GM08714 (cell line): ENCODE results near the gene NXNL2.

ENCODE experiments used
- H3K4me3 ChIP-seq: fragments of 200-500 bp; sonication (Bioruptor generic); 2 replicates; pipeline ENCODE4 v1.5.1; 2014; ENCODE audit warnings: mild to moderate bottlenecking, low read length, inconsistent platforms
- ZNF274 ChIP-seq: IDR thresholded peaks from 2 replicates; pipeline ENCODE4 v1.6.1; 2012; ENCODE audit warnings: mild to moderate bottlenecking, low read depth, low read length

Gene NXNL2

GRCh38 chr9:88540251-88540763, 5.3 kb downstream of the NXNL2 start:
- no peak for TF ChIP-seq ZNF274

GRCh38 chr9:88544245-88544644, 9.3 kb downstream of the NXNL2 start:
- H3K4me3 ChIP-seq = no peak overlapping the region
- TF ChIP-seq ZNF274 = no peak

More at GRCh38 chr9:88540251-88540763, 5.3 kb downstream of the NXNL2 start:
- no peak overlapping the region for H3K4me3 ChIP-seq

DNA sequence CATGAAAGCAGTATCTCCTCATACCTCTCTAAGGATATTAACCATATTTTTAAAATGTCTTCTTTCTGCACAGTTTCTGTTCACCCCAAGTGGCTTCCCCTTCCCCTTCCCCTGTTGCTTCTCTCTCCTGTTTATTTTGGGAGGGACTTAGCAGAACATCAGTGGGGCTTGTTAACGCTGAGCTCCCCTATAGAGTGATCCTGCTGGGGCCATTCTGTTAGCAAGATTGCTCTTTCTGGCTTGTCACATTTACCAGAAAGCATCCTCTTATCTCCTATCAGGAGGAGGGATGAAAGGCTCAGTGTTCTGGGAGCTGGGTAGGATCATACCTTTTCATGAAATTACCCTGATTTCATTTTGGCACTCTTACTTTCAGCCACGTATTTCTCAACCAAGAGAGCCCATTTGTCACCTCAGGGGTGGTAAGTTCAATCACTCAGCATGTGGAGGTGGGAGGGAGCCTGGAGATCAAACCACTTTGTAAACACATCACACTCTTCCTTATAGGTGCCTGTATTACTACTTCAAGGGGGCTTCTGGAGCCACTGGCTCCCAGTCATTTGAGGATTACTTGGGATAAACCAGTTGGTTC, 16.7 kb downstream of the NXNL2 start:
- TF ChIP-seq ZNF274 = no peak
- H3K4me3 ChIP-seq = no peak overlapping the region

GRCh38 chr9:88553350-88553749, 18.4 kb downstream of the NXNL2 start:
- no peak for TF ChIP-seq ZNF274
- H3K4me3 ChIP-seq = no peak overlapping the region

DNA sequence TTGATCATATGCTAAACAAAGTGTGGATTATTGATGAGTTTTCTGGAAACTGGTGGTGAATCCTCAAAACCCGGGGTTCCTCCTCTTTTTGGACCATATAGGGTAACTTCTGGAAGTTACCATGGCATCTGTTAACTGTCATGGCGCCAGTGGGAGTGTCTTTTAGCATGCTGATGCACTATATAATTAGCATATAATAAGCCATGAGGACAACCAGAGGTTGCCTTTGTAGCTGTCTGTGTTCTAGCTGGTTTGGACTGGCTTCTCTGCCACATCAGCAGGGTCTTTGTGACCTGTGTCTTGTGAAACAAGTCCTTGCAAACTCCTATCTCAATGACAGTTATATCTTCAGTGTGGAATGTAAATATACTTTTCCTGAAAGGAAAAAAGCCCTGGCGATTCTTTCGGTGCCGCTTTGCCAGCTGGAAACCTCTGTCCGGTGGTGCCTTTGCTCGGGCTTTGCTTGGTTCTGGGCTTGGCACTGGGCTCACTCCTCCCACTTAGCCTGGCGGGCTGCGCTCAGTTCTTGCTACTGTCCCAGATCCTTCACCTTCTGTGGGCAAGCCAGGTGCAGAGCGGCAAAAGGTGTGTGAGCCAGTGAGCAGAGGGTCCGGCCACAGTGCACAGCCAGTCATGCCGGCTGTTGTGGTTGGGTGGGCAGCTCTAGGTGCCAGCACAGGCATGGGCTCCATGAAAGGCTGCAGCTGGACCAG, 20.4 kb downstream of the NXNL2 start:
- no peak for TF ChIP-seq ZNF274
- H3K4me3 ChIP-seq = no peak overlapping the region

DNA sequence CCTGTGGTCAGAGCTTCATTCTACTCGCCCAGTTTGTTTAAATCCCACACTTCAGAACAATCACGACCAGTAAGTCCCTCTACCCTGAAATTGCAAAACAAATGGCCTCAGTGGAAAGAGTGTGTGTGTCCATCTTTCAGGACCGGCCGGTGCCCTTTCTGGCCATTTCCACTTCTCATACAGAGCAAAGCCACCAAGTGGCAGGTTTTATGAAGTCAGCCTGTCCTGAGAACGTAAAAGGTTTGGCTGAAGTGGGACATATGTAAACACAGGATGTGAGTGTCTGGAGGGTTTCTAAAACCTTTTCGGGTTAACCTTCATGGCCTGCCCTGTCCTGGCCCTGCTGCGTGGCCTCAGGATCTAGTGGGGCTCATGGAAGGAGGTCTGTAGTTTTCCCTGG, 24.7 kb downstream of the NXNL2 start:
- TF ChIP-seq ZNF274 = no peak
- no peak overlapping the region for H3K4me3 ChIP-seq

- TF ChIP-seq ZNF274 = no peak
- H3K4me3 ChIP-seq = no peak overlapping the region
Observed at GRCh38 chr9:88567870-88568269, 32.9 kb downstream of the NXNL2 start.

DNA sequence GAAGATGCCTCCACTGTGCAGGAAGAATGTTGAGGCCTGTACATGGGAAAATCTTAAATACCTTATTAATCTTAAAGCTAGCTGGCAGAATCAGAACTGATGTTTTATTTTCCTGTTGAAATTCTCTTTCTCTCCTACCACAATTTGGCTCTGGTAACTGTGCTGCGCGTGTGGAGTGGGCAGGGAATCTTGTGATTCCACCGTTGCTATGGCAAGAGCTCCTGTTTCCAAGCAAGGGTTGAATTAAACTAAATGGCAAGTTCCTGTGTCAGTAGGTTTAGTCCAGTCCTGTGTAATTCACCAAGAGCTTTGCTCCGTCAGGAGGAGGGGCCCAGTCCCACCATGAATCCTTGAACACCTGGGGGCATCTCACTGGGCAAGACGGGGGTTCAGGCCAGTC, 36.4 kb downstream of the NXNL2 start:
- no peak overlapping the region for H3K4me3 ChIP-seq
- TF ChIP-seq ZNF274 = no peak

GRCh38 chr9:88572684-88573083, 37.7 kb downstream of the NXNL2 start:
- no peak for TF ChIP-seq ZNF274
- no peak overlapping the region for H3K4me3 ChIP-seq

GRCh38 chr9:88574953-88575352, 40.0 kb downstream of the NXNL2 start:
- no peak for TF ChIP-seq ZNF274
- H3K4me3 ChIP-seq = no peak overlapping the region

- no peak for TF ChIP-seq ZNF274
- no peak overlapping the region for H3K4me3 ChIP-seq
Observed at GRCh38 chr9:88577256-88578120, 42.5 kb downstream of the NXNL2 start.

DNA sequence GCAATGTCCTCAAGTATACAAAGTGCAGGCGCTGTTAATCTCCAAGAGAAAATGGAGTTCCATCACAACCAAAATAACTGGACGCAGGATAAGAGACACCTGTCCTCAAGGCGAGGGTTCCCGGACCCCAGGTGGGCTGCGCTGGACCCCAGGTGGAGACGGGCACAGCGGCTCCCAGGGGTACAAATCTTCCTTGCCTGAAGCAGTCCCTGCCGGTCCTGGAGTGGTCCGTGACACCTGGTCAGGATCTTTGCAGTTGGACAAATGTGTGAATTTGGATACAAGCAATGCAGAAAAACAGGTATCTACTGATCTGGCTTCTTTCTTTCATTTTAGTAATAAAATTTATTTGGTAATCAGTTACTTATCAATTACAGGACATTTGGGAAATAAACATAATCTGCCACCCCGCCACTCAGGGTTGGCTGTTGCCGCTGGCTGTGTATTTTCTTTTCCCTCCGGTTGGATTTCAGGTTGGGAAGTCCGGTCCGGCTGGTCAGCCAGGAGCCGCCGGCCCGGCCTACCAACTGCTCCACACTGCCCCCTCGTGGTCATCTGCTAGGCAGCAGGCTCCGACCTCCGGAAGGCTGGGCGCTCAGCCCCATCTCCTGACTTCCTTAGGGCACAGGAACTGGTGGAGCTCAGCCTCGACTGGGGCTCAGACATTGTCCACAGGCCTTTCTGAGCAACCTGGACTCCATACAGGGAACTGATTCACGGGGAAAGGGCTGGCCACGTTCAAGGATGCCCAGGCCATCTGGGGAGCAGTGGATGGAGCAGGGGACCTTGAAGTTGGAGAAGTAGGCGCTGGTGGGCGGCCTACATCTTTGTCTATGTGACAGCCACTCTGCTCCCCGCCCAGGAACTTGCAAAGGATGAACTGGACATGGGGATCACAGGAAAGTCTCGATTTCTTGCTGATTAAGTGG, 43.4 kb downstream of the NXNL2 start:
- TF ChIP-seq ZNF274 = no peak
- H3K4me3 ChIP-seq = no peak overlapping the region

GRCh38 chr9:88579050-88579715, 44.2 kb downstream of the NXNL2 start:
- no peak for TF ChIP-seq ZNF274
- no peak overlapping the region for H3K4me3 ChIP-seq

- no peak for TF ChIP-seq ZNF274
- H3K4me3 ChIP-seq = no peak overlapping the region
Observed at GRCh38 chr9:88580961-88581360, 46.0 kb downstream of the NXNL2 start.
